Measurements from ENCODE around the gene B9D2.
A peak's percentile ranks its signal among the peaks of the same experiment; 100 is the strongest.

DNA sequence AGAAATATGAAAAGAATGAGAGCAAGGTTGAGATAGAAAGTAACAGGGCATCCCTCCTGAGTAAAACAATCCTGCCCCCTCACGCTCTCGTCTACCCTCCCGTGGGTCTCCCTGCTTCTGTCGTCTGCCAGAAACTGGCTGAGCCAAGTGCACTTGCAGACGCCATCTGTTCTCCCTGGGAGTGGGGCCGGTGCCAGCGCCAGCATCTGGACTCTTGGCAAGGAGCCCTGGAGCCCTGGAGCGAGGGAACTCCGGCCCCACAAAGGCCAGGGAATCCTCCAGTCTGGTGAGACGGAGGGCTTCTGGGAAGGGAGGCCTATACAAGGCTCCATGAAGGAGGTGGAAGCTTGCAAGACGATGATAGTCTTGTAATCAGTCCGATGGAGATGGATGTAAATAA is 10.0 kb upstream of the B9D2 start:
- TF ChIP-seq, protein P1, sequence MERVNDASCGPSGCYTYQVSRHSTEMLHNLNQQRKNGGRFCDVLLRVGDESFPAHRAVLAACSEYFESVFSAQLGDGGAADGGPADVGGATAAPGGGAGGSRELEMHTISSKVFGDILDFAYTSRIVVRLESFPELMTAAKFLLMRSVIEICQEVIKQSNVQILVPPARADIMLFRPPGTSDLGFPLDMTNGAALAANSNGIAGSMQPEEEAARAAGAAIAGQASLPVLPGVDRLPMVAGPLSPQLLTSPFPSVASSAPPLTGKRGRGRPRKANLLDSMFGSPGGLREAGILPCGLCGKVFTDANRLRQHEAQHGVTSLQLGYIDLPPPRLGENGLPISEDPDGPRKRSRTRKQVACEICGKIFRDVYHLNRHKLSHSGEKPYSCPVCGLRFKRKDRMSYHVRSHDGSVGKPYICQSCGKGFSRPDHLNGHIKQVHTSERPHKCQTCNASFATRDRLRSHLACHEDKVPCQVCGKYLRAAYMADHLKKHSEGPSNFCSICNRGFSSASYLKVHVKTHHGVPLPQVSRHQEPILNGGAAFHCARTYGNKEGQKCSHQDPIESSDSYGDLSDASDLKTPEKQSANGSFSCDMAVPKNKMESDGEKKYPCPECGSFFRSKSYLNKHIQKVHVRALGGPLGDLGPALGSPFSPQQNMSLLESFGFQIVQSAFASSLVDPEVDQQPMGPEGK (CRISPR knock-in tag; IDR thresholded peaks at IDR 0.05; ENCODE audit: borderline replicate concordance): no peak
- peak; percentile 73; the same call in 1 of the 2 replicates for TF ChIP-seq ZFP3 (CRISPR knock-in tag; IDR thresholded peaks at IDR 0.05)
- no peak for TF ChIP-seq OSR1 (CRISPR knock-in tag; IDR thresholded peaks at IDR 0.05)
- no peak for TF ChIP-seq ARNTL (CRISPR knock-in tag; IDR thresholded peaks at IDR 0.05; ENCODE audit: borderline replicate concordance, low read depth)
- TF ChIP-seq BACH2 (CRISPR knock-in tag; IDR thresholded peaks at IDR 0.05; ENCODE audit: borderline replicate concordance): no peak
- TF ChIP-seq, protein P2, sequence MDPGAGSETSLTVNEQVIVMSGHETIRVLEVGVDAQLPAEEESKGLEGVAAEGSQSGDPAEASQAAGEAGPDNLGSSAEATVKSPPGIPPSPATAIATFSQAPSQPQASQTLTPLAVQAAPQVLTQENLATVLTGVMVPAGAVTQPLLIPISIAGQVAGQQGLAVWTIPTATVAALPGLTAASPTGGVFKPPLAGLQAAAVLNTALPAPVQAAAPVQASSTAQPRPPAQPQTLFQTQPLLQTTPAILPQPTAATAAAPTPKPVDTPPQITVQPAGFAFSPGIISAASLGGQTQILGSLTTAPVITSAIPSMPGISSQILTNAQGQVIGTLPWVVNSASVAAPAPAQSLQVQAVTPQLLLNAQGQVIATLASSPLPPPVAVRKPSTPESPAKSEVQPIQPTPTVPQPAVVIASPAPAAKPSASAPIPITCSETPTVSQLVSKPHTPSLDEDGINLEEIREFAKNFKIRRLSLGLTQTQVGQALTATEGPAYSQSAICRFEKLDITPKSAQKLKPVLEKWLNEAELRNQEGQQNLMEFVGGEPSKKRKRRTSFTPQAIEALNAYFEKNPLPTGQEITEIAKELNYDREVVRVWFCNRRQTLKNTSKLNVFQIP (CRISPR knock-in tag; IDR thresholded peaks at IDR 0.05; ENCODE audit: borderline replicate concordance, low read depth): no peak
- no peak for TF ChIP-seq ZNF70 (CRISPR knock-in tag; IDR thresholded peaks at IDR 0.05)
- no peak for TF ChIP-seq PPARA (CRISPR knock-in tag; IDR thresholded peaks at IDR 0.05; ENCODE audit: borderline replicate concordance)
- no peak for TF ChIP-seq ZC3H10 (CRISPR knock-in tag; IDR thresholded peaks at IDR 0.05)
- no peak for TF ChIP-seq ZFP30 (CRISPR knock-in tag; IDR thresholded peaks at IDR 0.05)
- TF ChIP-seq TOX (CRISPR knock-in tag; IDR thresholded peaks at IDR 0.05; ENCODE audit: borderline replicate concordance): no peak
- no peak for TF ChIP-seq ZNF8 (CRISPR knock-in tag; IDR thresholded peaks at IDR 0.05)
- TF ChIP-seq ISL1 (CRISPR knock-in tag; IDR thresholded peaks at IDR 0.05): peak; percentile 35; the same call in 1 of the 2 replicates

Measured in SK-N-SH treated with all-trans-retinoic acid at 6 μM for 48 hours (cell line).